SK-N-SH (cell line): ENCODE measurements around the gene BORCS6.
A peak's percentile ranks its signal among the peaks of the same experiment; 100 is the strongest.

ENCODE experiments used
- CTCF ChIP-seq: fragments of 200-600 bp; sonication (generic); IDR thresholded peaks from 2 replicates; pipeline ENCODE4 v1.6.1; 2017; ENCODE audit warnings: antibody characterized with exemption, mild to moderate bottlenecking, moderate library complexity
- EZH2phosphoT487 ChIP-seq: fragments of 200-600 bp; sonication (generic); IDR thresholded peaks from 2 replicates; pipeline ENCODE4 v1.6.1; 2017; ENCODE audit warnings: low read depth, mixed run types, mild to moderate bottlenecking, antibody characterized with exemption, moderate library complexity, borderline replicate concordance
- MAX ChIP-seq: IDR thresholded peaks from 2 replicates; pipeline ENCODE4 v1.4.0; 2012; ENCODE audit warnings: low read depth
- POLR2AphosphoS5 ChIP-seq: IDR thresholded peaks from 2 replicates; pipeline ENCODE4 v1.6.1; 2012; ENCODE audit warnings: low read depth, low read length
- RAD21 ChIP-seq: IDR thresholded peaks from 2 replicates; pipeline ENCODE4 v1.6.1; 2012; ENCODE audit warnings: mild to moderate bottlenecking, low read length
- RXRA ChIP-seq: IDR thresholded peaks from 2 replicates; pipeline ENCODE4 v1.4.0; 2012; ENCODE audit warnings: low read depth, mild to moderate bottlenecking, borderline replicate concordance
- SMC3 ChIP-seq: IDR thresholded peaks from 2 replicates; pipeline ENCODE4 v1.6.1; 2012; ENCODE audit warnings: low read depth, low read length, improper control_type of control experiment
- TAF1 ChIP-seq: IDR thresholded peaks from 2 replicates; pipeline ENCODE4 v1.6.1; 2012; ENCODE audit warnings: low read depth, mild to moderate bottlenecking, low read length, moderate library complexity, borderline replicate concordance
- TF ChIP-seq, protein P1 (sequence below): IDR thresholded peaks from 2 replicates; pipeline ENCODE4 v1.6.1; 2012; ENCODE audit warnings: mild to moderate bottlenecking, low read depth, low read length, moderate library complexity

DNA sequence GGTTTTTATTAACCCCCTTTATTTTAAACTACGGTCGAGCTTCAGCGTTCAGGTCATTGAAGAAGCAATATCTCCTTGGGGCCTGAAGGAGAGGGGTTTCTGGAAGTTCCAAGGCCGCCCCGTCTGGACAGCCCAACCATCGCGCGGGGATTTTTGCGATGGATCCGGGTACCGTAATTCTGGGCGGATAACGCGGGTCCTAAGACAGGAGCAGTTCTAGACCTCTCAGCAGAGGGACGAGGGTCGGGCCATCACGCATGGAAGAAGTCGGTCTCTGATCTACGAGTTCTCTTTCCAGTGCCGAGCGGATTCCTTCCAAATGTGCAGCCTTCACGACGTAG, 3.6 kb downstream of the BORCS6 start:
- TF ChIP-seq CTCF (peak; percentile 54), POLR2AphosphoS5 (no peak), RAD21 (no peak), EZH2phosphoT487 (no peak), TAF1 (no peak), MAX (no peak), SMC3 (no peak), RXRA (no peak)
- TF ChIP-seq, protein P1, sequence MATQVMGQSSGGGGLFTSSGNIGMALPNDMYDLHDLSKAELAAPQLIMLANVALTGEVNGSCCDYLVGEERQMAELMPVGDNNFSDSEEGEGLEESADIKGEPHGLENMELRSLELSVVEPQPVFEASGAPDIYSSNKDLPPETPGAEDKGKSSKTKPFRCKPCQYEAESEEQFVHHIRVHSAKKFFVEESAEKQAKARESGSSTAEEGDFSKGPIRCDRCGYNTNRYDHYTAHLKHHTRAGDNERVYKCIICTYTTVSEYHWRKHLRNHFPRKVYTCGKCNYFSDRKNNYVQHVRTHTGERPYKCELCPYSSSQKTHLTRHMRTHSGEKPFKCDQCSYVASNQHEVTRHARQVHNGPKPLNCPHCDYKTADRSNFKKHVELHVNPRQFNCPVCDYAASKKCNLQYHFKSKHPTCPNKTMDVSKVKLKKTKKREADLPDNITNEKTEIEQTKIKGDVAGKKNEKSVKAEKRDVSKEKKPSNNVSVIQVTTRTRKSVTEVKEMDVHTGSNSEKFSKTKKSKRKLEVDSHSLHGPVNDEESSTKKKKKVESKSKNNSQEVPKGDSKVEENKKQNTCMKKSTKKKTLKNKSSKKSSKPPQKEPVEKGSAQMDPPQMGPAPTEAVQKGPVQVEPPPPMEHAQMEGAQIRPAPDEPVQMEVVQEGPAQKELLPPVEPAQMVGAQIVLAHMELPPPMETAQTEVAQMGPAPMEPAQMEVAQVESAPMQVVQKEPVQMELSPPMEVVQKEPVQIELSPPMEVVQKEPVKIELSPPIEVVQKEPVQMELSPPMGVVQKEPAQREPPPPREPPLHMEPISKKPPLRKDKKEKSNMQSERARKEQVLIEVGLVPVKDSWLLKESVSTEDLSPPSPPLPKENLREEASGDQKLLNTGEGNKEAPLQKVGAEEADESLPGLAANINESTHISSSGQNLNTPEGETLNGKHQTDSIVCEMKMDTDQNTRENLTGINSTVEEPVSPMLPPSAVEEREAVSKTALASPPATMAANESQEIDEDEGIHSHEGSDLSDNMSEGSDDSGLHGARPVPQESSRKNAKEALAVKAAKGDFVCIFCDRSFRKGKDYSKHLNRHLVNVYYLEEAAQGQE, result no peak
